GM20000 (cell line): ENCODE data around the gene KIF1A.

Experiments used
- DNase-seq: peaks from one replicate; pipeline ENCODE4 v3.0.0; 2012; ENCODE audit warnings: low spot score
- TF ChIP-seq, protein P1 (sequence below): IDR thresholded peaks from 2 replicates; pipeline ENCODE4 v1.5.1; 2012; ENCODE audit warnings: mild to moderate bottlenecking, control low read depth; ENCODE audit errors: extremely low read depth, missing control alignments

Gene KIF1A

DNA sequence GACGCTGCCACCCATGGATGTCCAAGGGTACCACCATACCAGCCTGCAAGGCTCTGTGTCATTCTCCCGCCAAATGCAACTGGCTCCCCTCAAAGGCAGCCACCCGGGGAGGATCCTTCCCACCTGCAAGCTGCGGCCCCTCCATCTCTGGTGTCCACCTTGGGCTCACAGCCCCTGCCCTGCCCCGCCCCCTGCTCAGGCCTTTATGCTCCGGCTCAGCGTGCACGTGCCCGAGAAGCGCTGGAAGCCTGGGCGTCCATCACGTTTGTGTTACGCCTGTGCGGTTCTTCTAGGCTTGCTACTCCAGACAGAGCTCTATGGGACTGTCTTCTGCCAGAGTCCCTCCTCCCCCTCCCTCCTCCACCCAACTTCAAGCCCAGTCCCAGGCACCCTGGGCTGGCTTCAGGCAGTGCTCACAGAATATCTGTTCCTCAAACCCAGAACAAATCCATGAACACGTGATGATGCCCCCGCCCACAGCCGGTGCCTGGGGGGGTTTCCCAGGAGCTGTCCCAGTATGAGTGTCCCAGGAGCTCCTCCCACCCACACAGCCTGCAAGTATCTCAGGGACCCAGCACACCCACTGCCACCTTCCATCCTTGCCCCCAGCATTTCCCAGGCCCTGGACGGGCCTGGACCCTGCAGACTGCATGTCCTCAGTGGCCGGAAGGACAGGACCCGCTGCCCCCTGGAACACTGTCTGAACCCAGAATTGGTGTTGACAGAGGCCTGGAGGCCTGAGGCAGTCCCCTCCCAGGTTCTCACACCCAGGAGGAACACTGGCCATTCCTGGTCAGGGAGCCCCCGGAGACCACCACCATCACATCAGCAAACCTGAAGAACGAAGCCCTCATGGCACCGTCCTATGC is 30.3 kb downstream of the KIF1A start:
- DNase-seq, result no peak
- TF ChIP-seq, protein P1, sequence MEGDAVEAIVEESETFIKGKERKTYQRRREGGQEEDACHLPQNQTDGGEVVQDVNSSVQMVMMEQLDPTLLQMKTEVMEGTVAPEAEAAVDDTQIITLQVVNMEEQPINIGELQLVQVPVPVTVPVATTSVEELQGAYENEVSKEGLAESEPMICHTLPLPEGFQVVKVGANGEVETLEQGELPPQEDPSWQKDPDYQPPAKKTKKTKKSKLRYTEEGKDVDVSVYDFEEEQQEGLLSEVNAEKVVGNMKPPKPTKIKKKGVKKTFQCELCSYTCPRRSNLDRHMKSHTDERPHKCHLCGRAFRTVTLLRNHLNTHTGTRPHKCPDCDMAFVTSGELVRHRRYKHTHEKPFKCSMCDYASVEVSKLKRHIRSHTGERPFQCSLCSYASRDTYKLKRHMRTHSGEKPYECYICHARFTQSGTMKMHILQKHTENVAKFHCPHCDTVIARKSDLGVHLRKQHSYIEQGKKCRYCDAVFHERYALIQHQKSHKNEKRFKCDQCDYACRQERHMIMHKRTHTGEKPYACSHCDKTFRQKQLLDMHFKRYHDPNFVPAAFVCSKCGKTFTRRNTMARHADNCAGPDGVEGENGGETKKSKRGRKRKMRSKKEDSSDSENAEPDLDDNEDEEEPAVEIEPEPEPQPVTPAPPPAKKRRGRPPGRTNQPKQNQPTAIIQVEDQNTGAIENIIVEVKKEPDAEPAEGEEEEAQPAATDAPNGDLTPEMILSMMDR, result no peak

DNA sequence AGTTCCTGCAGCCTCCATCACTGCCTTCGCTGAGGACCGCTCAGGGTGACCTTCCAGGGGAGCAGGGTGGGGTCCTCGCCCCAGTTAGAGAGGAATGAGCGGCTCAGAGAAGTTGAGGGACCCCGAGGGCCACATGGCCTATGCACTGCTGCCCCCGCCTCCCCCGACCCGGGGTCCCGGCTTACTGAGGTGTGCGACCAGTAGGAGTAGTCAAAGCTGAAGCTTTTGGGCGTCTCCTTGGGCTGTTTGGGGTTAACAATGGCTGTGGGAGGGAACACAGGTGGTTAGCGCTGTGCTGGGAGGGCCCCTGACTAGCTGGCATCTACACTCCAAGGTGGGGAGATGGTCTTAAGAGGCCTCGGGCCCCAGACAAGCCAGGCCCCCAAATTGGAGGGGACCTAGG is 31.0 kb downstream of the KIF1A start:
- DNase-seq, result no peak
- TF ChIP-seq, protein P1, result no peak

DNA sequence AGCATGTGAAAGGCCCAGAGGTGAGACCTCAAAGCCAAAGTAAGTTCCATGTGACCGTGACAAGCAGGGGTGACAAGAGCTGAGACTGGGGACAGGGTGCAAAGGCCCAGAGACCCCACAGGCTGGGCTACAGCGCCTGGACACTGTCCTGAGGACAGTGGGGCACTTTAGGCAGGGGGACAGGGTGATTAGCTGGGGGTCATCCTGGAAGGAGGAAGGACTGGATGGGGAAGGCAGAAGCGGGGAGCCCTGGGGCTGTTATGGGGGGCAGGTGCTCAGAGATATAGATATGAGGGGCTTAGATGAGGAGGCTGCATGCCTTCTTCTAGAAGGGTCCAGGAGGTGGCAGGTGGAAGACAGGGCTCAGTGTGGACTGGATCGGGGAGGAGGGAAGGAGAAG is 31.5 kb downstream of the KIF1A start:
- DNase-seq, result no peak
- TF ChIP-seq, protein P1, result no peak

DNA sequence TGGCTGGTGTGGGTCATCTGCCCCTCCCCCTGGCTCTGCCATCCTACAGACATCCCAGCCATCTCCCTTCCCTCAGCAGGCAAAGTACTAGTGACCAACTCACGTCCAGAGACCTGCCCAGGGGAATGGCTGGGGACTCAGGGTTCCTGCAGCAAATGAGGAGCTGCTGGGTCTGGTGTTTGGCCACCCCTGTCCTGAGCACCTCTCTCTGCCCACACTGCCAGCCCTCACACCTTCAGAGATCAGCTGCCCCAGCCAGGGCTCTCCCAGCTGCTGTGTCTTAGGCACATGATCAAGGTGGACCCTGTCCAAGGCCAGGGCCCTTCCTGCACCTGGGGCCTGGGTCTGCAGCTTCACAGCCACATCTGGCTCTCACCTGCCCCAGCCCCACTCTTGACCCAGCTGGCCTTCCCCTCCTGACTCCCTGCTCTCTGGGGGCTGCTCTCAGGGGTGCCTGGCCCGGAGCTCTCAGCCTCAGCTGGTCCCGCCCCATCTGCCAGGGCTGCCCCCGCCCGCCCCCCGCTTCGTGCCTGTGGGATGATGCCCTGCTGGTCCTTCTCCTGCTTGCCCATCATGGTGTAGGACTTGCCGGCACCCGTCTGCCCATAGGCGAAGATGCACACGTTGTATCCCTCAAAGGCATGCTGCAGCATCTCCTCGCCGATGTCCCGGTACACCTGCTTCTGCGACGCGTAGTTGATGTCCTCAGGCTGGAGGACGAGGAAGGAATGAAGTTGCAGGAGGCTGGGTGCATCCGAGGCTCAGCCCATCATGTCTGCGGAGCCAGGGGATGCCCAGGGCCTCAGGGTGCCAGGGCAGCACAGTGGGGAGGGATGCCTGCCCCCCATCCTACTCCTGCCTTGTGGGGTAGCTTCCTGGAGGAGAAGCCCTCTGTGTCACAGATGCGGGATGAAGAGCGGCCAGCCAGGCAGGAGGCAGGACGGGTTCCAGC is 32.2 kb downstream of the KIF1A start:
- TF ChIP-seq, protein P1, result no peak
- no peak for DNase-seq

DNA sequence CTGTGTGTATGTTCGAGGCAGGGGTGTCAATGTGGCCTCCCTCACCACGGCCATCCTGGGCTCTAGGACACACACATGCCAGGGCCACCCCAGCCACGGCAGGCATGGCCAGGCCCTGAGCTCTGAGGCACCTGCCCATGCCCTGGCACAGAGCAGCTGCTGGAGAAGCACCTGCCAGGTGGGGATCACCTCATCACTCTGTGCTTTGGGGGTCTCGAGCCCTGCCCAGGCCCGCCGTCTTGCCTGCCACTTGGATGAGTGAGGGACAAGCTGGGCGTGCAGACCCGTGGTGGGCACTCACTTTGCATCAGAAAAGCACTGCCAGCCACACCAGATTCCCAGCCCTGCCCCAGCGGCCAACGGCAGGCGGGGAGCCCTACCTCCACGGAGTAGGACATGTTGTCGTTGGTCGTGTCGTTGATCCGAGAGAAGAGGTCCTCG is 33.1 kb downstream of the KIF1A start:
- TF ChIP-seq, protein P1, result no peak
- no peak for DNase-seq

DNA sequence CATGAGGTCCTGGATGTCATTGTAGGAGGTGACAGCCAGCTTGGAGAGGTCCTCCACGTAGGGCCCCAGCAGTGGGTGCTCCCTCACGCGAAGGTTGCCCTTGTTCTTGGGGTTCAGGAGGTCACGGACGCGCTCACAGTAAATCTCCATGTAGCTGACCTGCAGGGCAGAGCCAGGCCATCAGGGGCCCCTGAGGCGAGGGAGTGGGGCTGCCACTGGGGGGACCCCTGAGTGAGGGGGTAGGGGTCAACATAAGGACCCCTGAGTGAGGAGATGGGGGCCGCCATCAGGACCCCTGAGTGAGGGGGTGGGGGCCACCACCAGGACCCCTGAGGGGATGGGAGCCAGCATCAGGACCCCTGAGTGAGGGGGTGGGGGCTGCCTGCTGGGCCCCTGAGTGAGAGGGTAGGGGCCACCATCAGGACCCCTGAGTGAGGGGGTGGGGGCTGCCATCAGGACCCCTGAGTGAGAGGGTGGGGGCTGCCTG is 33.6 kb downstream of the KIF1A start:
- TF ChIP-seq, protein P1, result no peak
- no peak for DNase-seq
